GM12874 (cell line): ENCODE results near the gene LYRM4.

ENCODE experiments used
- TF ChIP-seq, protein P1 (sequence below): IDR thresholded peaks from 2 replicates; pipeline ENCODE4 v1.5.1; 2011; ENCODE audit warnings: low read depth, mild to moderate bottlenecking, control low read depth, low read length, moderate library complexity; ENCODE audit not compliant: insufficient read depth

The LYRM4 gene

DNA sequence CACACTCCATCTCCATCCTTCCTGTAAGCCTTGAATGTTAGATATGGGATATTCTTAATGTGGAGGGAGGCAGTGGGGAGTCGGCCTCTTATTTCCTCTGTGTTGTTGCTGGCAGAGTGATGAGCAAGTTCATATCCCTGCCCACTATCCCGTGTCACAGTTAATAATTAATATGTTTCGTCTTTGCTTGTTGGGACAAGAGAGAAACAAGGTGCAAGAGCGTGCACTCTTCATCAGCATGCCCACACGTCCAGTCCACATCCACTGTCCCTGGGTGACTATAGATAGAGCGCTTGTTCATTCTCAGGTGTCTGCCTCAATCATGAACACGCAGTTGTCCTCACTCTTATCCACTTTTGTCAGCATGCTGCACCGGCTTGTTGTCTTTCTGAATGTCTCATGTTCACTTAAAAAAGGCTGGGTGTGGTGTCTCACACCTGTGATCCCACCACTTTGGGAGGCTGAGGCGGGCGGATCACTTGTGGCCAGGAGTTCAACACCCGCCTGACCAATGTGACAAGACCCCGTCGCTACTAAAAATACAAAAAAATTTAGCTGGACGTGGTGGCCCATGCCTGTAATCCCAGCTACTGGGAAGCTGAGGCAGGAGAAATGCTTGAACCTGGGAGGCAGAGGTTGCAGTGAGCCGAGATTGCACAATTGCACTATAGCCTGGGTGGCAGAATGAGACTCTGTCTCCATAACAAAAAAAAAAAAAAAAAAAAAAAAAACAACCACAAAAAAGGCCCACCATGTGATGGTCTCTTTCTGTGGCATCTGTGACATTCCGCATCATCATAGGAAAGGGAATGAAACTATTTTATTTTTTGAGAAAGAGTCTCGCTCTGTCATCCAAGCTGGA, 141.4 kb downstream of the LYRM4 start:
- TF ChIP-seq, protein P1, sequence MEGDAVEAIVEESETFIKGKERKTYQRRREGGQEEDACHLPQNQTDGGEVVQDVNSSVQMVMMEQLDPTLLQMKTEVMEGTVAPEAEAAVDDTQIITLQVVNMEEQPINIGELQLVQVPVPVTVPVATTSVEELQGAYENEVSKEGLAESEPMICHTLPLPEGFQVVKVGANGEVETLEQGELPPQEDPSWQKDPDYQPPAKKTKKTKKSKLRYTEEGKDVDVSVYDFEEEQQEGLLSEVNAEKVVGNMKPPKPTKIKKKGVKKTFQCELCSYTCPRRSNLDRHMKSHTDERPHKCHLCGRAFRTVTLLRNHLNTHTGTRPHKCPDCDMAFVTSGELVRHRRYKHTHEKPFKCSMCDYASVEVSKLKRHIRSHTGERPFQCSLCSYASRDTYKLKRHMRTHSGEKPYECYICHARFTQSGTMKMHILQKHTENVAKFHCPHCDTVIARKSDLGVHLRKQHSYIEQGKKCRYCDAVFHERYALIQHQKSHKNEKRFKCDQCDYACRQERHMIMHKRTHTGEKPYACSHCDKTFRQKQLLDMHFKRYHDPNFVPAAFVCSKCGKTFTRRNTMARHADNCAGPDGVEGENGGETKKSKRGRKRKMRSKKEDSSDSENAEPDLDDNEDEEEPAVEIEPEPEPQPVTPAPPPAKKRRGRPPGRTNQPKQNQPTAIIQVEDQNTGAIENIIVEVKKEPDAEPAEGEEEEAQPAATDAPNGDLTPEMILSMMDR, result no peak

DNA sequence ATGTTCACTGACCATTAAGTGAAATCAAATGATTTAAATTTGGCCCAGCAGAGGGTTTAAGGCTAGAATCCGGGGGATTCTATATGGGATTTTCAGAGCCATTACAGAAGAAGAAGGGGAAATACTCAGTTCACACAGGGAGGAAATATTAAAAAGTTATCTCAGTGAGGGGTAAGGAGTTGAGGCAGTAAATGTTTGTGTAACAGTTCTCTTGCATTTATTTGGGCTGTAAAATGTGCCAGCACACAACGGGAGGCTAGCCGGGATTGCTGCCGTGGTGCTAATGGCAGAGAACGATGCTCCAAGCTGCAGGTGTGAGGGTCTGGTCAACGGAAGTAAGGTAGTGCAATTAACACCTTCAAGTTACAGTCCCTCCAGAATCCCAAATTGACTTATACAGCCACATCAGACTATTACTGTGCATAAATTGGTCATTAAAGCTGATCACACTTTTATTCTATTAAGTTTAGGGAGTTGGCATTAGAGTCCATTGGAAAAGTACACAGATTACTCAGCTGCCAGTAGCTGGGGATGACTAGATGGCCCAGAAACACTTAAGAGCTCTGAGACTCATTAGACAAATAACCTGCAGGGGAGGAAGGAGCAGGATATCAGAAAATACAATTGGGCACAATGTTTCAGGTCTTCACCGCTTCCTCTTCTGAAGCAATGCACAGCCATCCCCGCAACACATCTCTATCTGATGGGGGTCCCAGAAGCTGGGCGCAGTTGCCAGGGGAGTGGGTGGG, 144.3 kb downstream of the LYRM4 start:
- TF ChIP-seq, protein P1, result no peak

DNA sequence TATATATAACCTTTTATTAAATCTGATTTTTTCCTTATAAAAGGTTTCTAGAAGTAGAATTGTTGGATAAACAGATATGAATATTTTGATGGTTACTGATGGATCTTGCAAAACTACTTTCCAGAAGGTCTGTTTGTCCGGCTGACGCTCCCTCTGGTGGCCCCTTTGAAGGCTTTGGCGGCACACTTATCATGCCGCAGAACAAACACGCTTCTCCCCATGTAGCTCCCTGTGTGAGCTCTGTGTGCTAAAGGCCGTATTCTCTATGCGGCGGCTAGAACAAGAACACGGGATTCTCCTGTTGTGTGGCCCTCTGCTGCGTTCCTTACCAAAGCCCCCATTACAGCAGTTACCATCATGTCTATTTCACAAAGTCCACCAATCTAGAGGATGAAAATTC, 145.6 kb downstream of the LYRM4 start:
- TF ChIP-seq, protein P1, result no peak

DNA sequence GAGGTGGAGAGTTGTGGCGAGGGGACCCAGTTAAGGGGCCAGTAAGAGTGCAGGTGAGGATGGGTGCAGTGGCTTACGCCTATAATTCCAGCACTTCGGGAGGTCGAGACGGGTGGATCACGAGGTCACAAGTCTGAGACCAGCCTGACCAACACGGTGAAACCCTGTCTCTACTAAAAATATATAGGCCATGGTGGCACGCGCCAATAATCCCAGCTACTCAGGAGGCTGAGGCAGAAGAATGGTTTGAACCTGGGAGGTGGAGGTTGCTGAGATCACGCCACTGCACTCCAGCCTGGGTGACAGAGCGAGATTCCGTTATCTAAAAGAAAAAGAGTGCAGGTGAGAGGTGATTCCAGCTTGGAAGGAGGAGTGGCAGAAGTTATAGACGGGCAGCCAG, 147.7 kb downstream of the LYRM4 start:
- TF ChIP-seq, protein P1, result no peak

DNA sequence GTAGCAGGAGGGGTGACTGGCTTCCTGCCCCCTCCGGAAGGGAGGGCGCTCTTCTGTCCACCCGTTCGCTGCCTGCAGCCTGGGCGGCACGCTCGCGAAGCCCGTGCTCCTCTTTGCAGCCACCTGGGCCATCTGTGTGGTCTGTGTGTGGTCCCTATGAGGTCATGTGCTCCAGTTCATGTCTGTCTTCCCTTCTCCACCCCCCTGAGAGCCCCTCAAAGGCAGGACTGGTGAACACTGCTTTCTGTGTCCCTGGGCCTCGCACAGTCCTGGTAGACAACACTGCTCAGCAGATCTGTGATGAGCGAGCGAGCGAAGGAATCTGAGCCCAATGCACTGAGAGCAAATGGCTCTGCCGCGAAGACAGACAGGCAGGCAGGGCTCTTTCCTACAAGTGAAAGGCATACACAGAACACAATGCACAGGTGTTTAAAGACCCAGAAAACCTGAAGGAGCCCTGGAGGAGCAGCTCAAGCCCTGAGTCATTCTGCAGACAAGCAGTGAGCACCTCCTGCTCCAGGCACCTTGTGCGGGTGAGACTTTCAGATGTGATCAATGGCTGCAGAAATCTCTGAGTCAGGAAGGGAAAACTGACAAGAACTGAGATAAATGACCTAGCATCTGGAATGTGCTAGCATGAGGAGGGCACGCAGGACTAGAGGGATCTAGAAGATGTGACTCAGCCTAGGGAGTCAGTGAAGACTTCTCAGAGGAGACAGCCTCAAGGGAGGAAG, 148.5 kb downstream of the LYRM4 start:
- TF ChIP-seq, protein P1, result no peak

DNA sequence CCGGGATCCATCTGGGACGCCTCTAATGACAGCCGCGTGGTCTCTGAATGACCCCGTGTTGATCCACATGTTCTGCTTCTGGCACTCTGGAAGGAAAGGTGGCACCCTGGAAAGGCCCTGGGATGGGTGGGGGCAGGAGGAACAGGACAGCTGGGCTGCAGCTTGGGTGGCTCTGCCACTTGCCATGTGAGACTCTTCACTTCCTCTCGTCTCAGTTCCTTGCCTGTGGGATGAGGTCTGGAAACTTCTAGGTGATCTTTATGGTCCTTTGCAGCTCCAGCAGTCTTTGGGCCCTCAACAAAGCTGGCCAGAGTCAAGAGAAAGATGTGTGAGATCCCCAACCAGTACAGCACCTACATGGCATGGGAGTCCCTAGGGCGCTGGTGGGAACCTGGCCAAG, 149.1 kb downstream of the LYRM4 start:
- TF ChIP-seq, protein P1, result no peak

DNA sequence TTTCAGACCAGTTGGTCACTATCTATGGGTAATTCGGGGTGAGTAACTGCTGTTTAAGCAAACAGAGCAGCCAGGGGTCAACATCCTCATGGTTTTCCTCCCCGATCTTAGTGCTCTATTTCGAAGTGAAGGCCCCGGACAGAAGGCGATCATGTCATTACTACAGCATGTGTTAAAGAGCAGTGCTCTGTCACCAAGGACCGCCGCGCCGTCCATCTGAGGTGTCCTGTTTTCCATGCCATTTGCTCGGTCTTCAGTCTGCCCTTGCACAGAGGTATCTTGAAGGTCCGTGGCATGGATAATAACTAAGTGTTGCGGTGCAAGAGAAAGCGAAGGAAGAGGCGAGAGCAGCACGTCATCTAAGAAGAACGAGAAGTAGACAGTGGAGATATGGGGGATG, 150.5 kb downstream of the LYRM4 start:
- TF ChIP-seq, protein P1, result no peak
